Fibroblast of lung (primary cell): ENCODE measurements around the gene PEDS1. TPM values are rescaled to one million over a fixed set of nuclear protein-coding genes. Genes with fewer than 3 reads are reported as not detected.

Experiments used
- DNase-seq, 2 donors: peaks; one replicate each; pipeline versions ENCODE4 v3.0.0 to v3.0.0-alpha.2; 2010; ENCODE audit warnings: low read depth in 2 of 2
- H2AFZ ChIP-seq: 2 replicates; pipeline ENCODE4 v1.5.1; 2012; ENCODE audit warnings: low read length, control low read depth, inconsistent platforms
- H3K27ac ChIP-seq: 2 replicates; pipeline ENCODE4 v1.5.1; 2011; ENCODE audit warnings: low read length, control low read depth; ENCODE audit not compliant: insufficient read depth
- H3K27me3 ChIP-seq: 2 replicates; pipeline ENCODE4 v1.5.1; 2011; ENCODE audit warnings: mild to moderate bottlenecking, low read length; ENCODE audit not compliant: control insufficient read depth, insufficient read depth
- H3K36me3 ChIP-seq: 2 replicates; pipeline ENCODE4 v1.5.1; 2011; ENCODE audit warnings: low read length; ENCODE audit not compliant: control insufficient read depth, insufficient read depth
- H3K4me1 ChIP-seq: 2 replicates; pipeline ENCODE4 v1.5.1; 2011; ENCODE audit warnings: low read length; ENCODE audit not compliant: control insufficient read depth, insufficient read depth; ENCODE audit errors: extremely low read depth
- H3K4me2 ChIP-seq: 2 replicates; pipeline ENCODE4 v1.5.1; 2011; ENCODE audit warnings: low read length, control low read depth; ENCODE audit not compliant: insufficient read depth; ENCODE audit errors: extremely low read depth
- H3K4me3 ChIP-seq, 4 experiments: fragments of 200-600 bp in 1 of 4; sonication (generic) in 1 of 4; replicated peaks in 1 of 4; 2 replicates each; pipeline ENCODE4 v1.5.1; 2011 to 2016; ENCODE audit warnings: low read length in 4 of 4, low read depth in 3 of 4, mild to moderate bottlenecking in 3 of 4, control low read depth in 2 of 4, inconsistent platforms in 1 of 4, mixed read lengths in 1 of 4; ENCODE audit not compliant: insufficient read depth in 1 of 4; ENCODE audit errors: control extremely low read depth in 1 of 4
- H3K79me2 ChIP-seq: 2 replicates; pipeline ENCODE4 v1.5.1; 2012; ENCODE audit warnings: mild to moderate bottlenecking, low read length, inconsistent platforms; ENCODE audit not compliant: control insufficient read depth, insufficient read depth
- H3K9ac ChIP-seq: 2 replicates; pipeline ENCODE4 v1.5.1; 2011; ENCODE audit warnings: mild to moderate bottlenecking, low read length, control low read depth; ENCODE audit not compliant: insufficient read depth
- H3K9me3 ChIP-seq: 2 replicates; pipeline ENCODE4 v1.5.1; 2012; ENCODE audit warnings: low read depth, low read length; ENCODE audit not compliant: control insufficient read depth, insufficient read depth
- H4K20me1 ChIP-seq: 2 replicates; pipeline ENCODE4 v1.5.1; 2011; ENCODE audit warnings: low read length; ENCODE audit not compliant: control insufficient read depth, insufficient read depth; ENCODE audit errors: extremely low read depth
- EZH2 ChIP-seq: IDR thresholded peaks from 2 replicates; pipeline ENCODE4 v1.5.1; 2012; ENCODE audit warnings: low read length, control low read depth, mild to moderate bottlenecking; ENCODE audit errors: missing control alignments
- polyA plus RNA-seq, 2 donors: library from polyadenylated mRNA; depleted of rRNA in 1 of 2; stranded (reverse) in 1 of 2; unstranded in 1 of 2; fragments of >200 nt; gene quantifications; 2 replicates each; pipeline ENCODE4 v1.2.1, GENCODE V29; 2011 to 2012; ENCODE audit warnings: missing spikeins in 1 of 2
- total RNA-seq: library from RNA; depleted of rRNA; stranded (reverse); fragments of >200 nt; gene quantifications from 2 replicates; pipeline ENCODE4 v1.2.1, GENCODE V29; 2014
- TF ChIP-seq, protein P1 (sequence below), 2 donors: IDR thresholded peaks in 1 of 2; conservative IDR thresholded peaks in 1 of 2; 1 replicate in 1 of 2; 2 replicates in 1 of 2; pipeline ENCODE4 v1.5.1; 2011 to 2012; ENCODE audit warnings: low read length in 2 of 2, control low read depth in 1 of 2, inconsistent platforms in 1 of 2, low read depth in 1 of 2, mild to moderate bottlenecking in 1 of 2

PEDS1 gene
- total and polyA plus RNA-seq, 2 donors (not counting 1 experiment from before 2014, with no cell fraction given) = 8.3 to 56.9 TPM

GRCh38 chr20:50186151-50186885, 32.8 kb upstream of the PEDS1 start:
- no peak for TF ChIP-seq EZH2
- TF ChIP-seq, protein P1, sequence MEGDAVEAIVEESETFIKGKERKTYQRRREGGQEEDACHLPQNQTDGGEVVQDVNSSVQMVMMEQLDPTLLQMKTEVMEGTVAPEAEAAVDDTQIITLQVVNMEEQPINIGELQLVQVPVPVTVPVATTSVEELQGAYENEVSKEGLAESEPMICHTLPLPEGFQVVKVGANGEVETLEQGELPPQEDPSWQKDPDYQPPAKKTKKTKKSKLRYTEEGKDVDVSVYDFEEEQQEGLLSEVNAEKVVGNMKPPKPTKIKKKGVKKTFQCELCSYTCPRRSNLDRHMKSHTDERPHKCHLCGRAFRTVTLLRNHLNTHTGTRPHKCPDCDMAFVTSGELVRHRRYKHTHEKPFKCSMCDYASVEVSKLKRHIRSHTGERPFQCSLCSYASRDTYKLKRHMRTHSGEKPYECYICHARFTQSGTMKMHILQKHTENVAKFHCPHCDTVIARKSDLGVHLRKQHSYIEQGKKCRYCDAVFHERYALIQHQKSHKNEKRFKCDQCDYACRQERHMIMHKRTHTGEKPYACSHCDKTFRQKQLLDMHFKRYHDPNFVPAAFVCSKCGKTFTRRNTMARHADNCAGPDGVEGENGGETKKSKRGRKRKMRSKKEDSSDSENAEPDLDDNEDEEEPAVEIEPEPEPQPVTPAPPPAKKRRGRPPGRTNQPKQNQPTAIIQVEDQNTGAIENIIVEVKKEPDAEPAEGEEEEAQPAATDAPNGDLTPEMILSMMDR (conservative IDR thresholded peaks at IDR 0.05 in 1 of 2, IDR thresholded peaks at IDR 0.05 in 1 of 2; ENCODE audit: low read depth in 1 of 2, low read length in 2 of 2) = peak; percentile 89 to 92
- DNase-seq = peak; percentile 60 to 84
- Histone ChIP-seq H3K9me3 (no peaks in the 10 kb centered on the region), H3K4me2 (no peak overlapping the region), H3K27ac (no peak overlapping the region), H3K36me3 (no peaks in the 10 kb centered on the region), H3K4me1 (peaks cover 3% of the 10 kb centered on the region), H3K9ac (no peak overlapping the region), H3K79me2 (peaks cover 1% of the 10 kb centered on the region), H2AFZ (peak overlapping the region; percentile 41), H3K4me3 (no peak overlapping the region), H4K20me1 (no peaks in the 10 kb centered on the region), H3K27me3 (no peaks in the 10 kb centered on the region)

DNA sequence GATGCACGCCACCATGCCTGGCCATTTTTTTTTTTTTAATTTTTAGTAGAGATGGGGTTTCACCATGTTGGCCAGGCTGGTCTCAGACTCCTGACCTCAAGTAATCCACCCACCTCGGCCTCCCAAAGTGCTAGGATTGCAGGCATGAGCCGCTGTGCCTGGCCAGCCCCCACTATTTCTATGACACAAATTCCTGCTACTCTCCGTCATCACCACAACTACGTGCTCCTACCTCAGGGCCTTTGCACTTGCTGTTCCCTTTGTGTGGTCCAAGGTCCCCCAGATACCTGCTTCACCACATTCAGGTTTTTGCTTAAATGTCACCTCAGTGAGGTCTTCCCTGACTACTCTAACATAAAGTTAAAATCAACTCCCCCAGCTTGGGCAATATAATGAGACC, 31.9 kb upstream of the PEDS1 start:
- no peak overlapping the region for H3K9ac ChIP-seq
- no peaks in the 10 kb centered on the region for H3K36me3 ChIP-seq
- H4K20me1 ChIP-seq = no peaks in the 10 kb centered on the region
- H3K4me3 ChIP-seq = no peak overlapping the region
- H3K27me3 ChIP-seq = no peaks in the 10 kb centered on the region
- H3K4me2 ChIP-seq = no peak overlapping the region
- no peak overlapping the region for H3K27ac ChIP-seq
- H3K79me2 ChIP-seq = no peaks in the 10 kb centered on the region
- H3K9me3 ChIP-seq = no peaks in the 10 kb centered on the region
- no peak overlapping the region for H2AFZ ChIP-seq
- TF ChIP-seq EZH2 = no peak
- TF ChIP-seq, protein P1 (conservative IDR thresholded peaks at IDR 0.05 in 1 of 2, IDR thresholded peaks at IDR 0.05 in 1 of 2; ENCODE audit: low read depth in 1 of 2, low read length in 2 of 2) = no peak
- no peak for DNase-seq
- peaks cover 3% of the 10 kb centered on the region for H3K4me1 ChIP-seq

DNA sequence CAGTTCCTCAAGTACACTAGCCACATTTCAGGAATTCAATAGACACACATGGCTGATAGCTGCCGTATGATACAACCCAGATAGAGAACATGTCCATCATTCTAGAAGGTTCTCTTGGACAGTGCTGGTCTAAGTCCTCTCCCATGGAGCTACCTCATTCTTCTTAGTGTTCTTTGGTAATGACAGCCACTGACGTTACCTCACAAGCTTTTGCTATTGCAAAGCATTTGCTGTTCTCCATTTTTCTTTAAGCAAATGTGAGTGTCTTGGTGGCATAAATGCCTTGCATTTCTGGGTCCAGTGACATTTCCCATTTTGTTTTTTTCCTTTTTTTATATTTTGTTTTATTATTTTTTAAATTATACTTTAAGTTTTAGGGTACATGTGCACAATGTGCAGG, 28.8 kb upstream of the PEDS1 start:
- H3K27me3 ChIP-seq = no peaks in the 10 kb centered on the region
- no peak for TF ChIP-seq EZH2
- TF ChIP-seq, protein P1 (conservative IDR thresholded peaks at IDR 0.05 in 1 of 2, IDR thresholded peaks at IDR 0.05 in 1 of 2; ENCODE audit: low read depth in 1 of 2, low read length in 2 of 2) = no peak

More for the DNA sequence above, 28.8 kb upstream of the PEDS1 start:
- Histone ChIP-seq H3K4me2 (no peak overlapping the region), H3K4me3 (no peak overlapping the region), H3K9ac (no peak overlapping the region), H3K27ac (no peak overlapping the region), H2AFZ (no peak overlapping the region), H3K4me1 (no peaks in the 10 kb centered on the region), H3K9me3 (no peaks in the 10 kb centered on the region), H3K79me2 (no peaks in the 10 kb centered on the region), H4K20me1 (no peaks in the 10 kb centered on the region), H3K36me3 (no peaks in the 10 kb centered on the region)
- DNase-seq = no peak
